ENCODE data around the gene ZNF346.

ZNF346 gene

GRCh38 chr5:177067503-177067902, 45.0 kb downstream of the ZNF346 start:
- DNase-seq (ENCODE audit: low read depth): no peak

DNA sequence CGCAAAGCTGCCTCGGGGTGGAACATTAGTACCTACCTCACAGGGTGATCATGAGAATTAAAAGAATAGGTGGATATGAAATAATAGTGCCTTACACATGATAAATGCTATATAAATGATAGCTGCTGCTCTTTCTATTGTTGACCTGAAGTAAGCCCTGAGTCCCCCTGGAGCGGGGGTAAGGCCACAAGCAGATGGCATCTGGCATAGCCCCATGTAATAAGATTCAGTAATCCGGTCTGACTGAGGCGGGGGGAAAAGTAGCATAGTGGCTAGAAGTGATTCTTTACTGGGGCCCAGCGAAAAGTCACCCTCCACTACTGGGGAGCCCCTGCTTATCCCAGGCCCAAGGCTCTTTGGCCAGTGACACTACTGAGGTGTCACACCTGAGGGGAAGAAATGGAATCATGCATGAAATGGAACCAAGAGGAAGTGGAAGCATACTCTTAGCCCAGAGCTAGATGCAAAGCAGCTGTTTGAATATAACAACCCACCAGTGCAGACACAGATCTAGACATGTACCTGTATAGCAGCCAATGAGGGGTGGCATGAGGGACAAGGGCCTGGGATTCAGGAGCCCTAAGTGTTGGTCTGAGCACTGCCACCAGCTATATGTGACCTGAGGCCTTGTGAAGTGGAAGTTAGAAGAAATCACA, 48.2 kb downstream of the ZNF346 start:
- DNase-seq (ENCODE audit: low read depth): no peak

GRCh38 chr5:177071666-177072385, 49.3 kb downstream of the ZNF346 start:
- peak; percentile 35 for DNase-seq (ENCODE audit: low read depth)

GRCh38 chr5:177077335-177077734, 54.8 kb downstream of the ZNF346 start:
- DNase-seq (ENCODE audit: low read depth): no peak

DNA sequence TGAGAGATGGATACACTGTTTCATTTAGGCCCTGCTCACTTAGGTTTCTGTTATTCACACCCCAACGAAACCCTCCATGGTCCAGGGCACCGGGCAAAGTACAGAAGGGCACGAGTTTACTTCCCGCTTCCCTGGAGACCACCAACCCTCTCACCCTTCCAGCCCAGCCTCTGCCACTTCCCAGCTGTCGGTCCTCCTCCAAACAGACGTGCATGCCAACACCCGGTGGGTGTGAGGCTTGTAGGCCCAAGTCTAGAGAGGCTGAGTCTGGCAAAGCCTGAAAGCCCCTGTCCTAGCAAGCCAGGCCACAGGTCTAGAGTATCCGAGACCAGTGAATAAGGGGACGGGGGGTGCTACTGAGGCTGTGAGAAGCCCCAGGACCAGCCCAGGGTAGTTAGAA, 57.1 kb downstream of the ZNF346 start:
- DNase-seq (ENCODE audit: low read depth): no peak

DNA sequence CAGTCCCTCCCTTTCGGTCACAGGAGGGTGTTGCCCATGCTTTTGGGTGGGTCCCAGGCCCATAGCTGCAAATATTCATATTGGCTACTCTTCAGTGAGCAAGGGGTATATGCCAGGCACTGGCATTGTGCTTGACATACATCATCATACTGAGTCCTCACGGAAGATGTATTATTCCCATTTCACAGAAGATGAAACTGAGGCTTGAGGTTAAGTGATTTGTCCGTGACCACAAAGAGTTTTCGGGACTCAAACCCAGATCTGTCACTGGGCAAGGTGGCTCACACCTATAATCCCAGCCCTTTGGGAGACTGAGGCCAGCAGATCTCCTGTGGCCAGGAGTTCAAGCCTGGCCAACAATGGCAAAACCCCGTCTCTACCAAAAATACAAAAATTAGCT, 57.8 kb downstream of the ZNF346 start:
- no peak for DNase-seq (ENCODE audit: low read depth)

DNA sequence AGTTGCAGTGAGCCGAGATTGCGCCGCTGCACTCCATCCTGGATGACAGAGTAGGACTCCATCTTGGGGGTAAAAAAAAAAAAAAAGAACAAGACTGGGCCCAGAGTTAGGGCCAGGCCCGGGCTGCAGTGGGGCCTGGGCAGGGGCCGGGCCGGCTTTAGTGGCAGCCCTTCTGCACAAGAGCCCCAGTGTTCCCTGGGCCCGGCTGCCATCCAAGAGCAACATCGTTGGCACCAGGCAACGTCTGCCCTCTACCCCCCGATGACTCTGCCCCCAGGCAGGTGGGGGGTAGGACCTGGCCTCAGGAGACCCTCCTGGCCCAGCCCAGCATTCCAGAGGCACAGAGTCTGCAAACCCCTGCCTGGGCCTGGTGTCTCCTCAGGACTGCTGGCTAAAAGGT, 59.4 kb downstream of the ZNF346 start:
- no peak for DNase-seq (ENCODE audit: low read depth)

- DNase-seq (ENCODE audit: low read depth): no peak
These were observed 60.9 kb downstream of the ZNF346 start for GRCh38 chr5:177083357-177083756.

DNA sequence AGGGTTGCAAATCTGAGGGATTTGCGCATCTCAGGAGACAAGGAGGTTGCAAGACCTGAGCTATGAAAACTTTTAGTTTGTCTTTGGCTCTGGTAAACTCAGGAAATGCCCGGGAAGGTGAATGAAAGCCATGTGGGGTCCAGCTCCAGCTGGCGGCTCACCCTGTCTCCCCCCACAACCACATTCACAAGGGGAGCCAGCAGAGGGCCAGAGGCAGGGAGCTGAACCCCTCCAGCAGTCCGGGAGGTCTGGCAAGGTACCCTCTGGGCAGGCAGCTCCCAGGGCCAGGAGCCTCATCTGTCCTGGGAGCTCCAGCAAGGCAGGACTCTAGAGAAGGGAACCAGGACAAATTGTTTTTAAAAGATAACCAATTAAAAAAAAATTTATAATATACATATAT, 61.7 kb downstream of the ZNF346 start:
- DNase-seq (ENCODE audit: low read depth): no peak

DNA sequence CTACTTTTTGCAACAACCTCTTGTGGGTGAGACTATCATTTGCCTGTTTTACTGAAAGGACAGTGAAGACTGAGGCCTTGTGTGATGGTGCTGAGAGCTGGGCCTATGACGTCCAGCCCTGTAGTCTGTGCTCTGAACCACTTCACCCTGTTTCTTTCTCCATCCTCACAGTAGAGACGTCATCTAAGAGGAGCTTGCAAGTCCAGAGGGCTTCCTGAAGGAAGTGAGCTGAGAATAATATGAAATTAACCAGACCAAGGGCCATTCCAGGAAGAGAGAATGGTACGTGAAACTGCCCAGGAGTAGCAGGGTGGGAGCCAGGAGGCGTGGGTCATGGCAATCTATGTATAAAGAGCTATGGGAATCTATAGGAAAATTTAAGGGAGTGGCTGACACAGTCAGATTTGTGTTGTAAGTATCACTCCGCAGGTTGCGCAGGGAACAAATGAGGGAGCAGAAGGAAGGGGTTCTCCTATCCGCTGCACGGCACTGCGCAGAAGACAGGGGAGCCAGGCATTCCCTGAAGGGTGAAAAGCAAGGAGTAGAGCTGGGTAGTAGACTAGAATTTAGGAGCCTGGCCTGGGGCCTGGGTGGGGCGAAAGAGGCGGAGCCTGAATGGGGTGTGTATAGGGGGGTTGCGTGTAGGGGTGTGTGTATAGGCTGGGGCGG, 63.6 kb downstream of the ZNF346 start:
- no peak for DNase-seq (ENCODE audit: low read depth)

GRCh38 chr5:177086654-177087397, 64.3 kb downstream of the ZNF346 start, which contains the start of gene FGFR4:
Gene FGFR4 (plus strand): TSS chr5:177086915. CDS start chr5:177089603, 2,688 bp downstream.
- DNase-seq (ENCODE audit: low read depth): peak; percentile 23

DNA sequence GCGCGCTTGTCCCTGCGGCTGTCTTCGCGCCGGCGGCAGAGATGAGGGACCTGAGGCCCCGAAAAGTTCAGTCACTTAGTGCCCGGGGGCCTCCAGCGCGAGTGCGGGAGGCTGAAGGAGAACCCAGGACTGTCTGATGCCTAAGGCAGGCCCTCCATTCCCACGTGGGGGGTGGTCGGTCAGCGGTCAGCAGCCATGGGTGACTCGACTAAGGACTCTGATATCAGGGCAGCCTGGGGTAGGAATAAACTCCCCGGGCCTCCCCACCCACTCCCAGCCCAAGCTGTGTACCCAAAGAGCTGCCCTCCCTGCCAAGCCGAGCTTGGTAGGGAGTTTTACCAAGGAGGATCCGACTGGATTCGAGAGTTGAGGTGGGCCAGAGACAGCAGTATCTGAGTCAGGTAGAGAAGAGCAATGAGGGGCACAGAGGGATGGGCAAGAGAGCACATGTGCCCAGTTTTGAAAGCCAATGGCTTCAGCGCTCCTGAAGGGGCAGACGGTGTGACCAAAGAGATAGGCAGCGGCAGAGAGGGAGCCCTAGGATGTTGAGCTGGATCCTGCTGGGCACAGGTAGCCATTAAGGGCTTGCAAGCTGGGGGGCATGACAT, 65.0 kb downstream of the ZNF346 start:
- no peak for DNase-seq (ENCODE audit: low read depth)

GRCh38 chr5:177089127-177089526, 66.6 kb downstream of the ZNF346 start:
- no peak for DNase-seq (ENCODE audit: low read depth)

DNA sequence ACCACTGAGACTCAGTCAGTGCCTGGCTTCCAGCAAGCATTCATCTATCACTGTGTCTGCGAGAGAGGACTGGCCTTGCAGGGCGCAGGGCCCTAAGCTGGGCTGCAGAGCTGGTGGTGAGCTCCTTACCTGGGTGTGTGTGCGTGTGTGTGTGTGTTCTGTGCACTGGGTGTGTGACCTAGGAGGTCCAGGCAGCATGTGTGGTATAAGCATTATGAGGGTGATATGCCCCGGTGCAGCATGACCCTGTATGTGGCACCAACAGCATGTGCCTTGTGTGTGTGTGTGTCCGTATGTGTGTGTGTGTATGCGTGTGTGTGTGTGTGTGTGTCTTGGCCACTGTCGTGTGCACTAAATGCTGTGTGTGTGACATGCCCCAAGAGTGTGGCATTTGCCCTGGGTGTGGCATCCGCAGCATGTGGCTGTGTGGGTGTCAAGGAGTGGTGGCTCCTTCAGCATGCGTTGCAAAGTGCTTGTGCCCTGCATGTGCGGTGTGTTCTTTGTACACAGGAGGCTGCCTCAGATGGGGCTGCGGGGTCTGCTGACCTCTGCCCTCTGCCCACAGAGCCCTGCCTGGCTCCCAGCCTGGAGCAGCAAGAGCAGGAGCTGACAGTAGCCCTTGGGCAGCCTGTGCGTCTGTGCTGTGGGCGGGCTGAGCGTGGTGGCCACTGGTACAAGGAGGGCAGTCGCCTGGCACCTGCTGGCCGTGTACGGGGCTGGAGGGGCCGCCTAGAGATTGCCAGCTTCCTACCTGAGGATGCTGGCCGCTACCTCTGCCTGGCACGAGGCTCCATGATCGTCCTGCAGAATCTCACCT, 67.5 kb downstream of the ZNF346 start:
- no peak for DNase-seq (ENCODE audit: low read depth)

GRCh38 chr5:177090813-177091212, 68.3 kb downstream of the ZNF346 start:
- no peak for DNase-seq (ENCODE audit: low read depth)

DNA sequence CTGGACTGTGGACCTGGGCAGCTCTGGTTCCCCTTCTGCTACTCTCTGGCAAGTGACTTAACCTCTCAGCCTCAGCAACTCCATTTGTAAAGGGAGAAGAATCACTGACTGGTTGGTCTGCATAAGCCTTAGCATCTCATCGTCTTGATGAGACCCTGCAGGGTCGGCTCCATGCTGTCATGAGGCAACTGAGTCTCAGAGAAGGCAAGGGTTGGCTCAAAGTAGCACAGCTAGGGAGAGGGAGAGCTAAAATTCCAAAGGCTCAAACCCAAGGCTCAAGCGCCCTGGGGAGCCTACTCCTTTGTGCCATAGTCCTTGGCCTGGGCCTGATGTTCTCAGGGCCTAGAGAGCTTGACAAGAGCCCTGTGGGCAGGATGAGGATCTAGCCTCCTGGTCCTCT, 68.7 kb downstream of the ZNF346 start:
- DNase-seq (ENCODE audit: low read depth): no peak

- no peak for DNase-seq (ENCODE audit: low read depth)
These were observed 69.9 kb downstream of the ZNF346 start for GRCh38 chr5:177092178-177093081.

GRCh38 chr5:177093082-177093712, 70.7 kb downstream of the ZNF346 start:
- DNase-seq (ENCODE audit: low read depth): no peak

GRCh38 chr5:177093803-177094202, 71.3 kb downstream of the ZNF346 start:
- DNase-seq (ENCODE audit: low read depth): no peak

Data from stimulated activated CD8-positive, alpha-beta memory T cell treated with anti-CD3 and anti-CD28 coated beads, Interleukin-7, amount 100 ng/mL, for 24 hours (primary cell).